HG03066 (cell line): ENCODE results near the gene CCT6B.
A peak's percentile ranks its signal among the peaks of the same experiment; 100 is the strongest.
"Not testable (repeated sequence)": the region's sequence is repeated elsewhere in the genome, so short reads cannot be mapped to it uniquely, and the experiment has no call there.

Experiments used
- ATAC-seq: cut with Tn5 transposase; IDR thresholded peaks from one replicate; pipeline ENCODE4 v1.9.1; 2021; ENCODE audit warnings: low read depth; ENCODE audit not compliant: unreplicated experiment

Gene CCT6B, protein sequence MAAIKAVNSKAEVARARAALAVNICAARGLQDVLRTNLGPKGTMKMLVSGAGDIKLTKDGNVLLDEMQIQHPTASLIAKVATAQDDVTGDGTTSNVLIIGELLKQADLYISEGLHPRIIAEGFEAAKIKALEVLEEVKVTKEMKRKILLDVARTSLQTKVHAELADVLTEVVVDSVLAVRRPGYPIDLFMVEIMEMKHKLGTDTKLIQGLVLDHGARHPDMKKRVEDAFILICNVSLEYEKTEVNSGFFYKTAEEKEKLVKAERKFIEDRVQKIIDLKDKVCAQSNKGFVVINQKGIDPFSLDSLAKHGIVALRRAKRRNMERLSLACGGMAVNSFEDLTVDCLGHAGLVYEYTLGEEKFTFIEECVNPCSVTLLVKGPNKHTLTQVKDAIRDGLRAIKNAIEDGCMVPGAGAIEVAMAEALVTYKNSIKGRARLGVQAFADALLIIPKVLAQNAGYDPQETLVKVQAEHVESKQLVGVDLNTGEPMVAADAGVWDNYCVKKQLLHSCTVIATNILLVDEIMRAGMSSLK

DNA sequence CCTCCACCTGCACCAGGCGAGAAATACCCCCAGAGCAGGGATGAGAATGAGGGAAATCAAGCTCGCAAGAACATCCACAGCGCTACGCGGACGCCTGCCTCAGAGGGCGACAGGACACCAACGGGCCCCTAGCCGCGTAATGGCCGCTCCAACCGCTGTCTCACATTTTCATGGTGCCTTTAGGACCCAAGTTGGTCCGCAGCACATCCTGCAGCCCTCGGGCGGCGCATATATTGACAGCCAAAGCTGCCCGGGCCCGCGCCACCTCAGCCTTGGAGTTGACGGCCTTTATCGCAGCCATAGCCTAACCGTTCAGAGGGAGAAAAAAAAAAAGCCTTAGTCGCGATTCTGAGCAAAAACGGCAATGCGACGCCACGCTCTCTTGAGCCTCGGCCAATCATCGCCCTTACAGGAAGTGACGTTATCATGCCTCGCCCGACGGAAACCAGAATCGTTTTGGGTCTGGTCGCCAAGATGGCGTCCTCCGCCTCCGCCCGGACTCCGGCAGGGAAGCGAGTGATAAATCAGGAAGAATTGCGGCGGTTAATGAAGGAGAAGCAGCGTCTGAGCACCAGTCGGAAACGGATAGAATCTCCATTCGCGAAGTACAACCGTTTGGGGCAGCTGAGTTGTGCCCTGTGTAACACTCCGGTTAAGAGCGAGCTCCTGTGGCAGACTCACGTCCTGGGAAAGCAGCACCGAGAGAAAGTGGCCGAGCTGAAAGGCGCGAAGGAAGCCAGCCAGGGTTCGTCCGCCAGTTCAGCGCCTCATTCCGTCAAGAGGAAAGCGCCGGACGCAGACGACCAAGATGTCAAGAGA lies at the start of gene CCT6B, which contains the start of gene ZNF830:
TSS of gene CCT6B (minus strand) at position 368 of the 819 bp plus-strand sequence. CDS start at position 301, 67 bp downstream.
TSS of gene ZNF830 (plus strand) at position 448 of the 819 bp plus-strand sequence. CDS start at position 475, 27 bp downstream.
- ATAC-seq, result peak; percentile 88

DNA sequence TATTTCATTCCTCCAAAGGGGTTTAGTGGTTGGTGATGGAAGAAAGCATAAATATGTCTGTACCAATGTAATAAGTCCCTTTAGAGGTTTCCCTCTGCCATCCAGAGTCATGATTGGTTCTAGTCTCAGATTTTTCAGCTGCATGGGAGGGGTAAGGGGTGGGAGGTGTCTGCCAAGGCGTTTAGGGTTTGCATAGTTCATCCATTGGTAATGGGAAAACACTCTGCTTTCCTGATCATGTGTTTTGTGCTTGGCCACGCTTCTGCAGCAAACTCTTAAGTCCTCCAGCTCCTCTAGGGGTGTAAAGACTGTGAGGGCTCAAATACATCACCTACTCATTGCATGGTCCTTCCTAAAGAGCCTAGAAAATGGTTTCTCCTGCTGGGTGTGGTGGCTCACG lies 48.8 kb upstream of the CCT6B start:
- ATAC-seq, result no peak

DNA sequence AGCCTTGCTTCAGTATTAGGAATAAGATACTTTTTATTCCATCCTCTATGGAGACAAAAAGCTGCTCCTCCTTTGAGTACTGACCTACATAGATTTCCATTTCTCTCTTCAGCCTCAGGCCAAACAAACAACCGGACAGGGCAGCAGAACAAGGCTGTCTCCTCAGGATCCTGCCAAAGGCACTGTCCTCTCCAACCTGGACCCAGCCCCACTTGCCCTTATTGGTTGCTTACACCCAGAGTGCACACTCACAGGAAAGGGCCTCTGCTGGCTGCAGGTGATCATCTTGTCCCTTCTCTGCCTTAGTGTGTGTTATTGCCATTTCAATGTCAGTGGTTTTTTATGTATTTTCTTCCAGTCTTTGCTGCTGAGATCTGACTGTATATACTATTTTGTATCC lies 45.7 kb upstream of the CCT6B start:
- ATAC-seq, result no peak

DNA sequence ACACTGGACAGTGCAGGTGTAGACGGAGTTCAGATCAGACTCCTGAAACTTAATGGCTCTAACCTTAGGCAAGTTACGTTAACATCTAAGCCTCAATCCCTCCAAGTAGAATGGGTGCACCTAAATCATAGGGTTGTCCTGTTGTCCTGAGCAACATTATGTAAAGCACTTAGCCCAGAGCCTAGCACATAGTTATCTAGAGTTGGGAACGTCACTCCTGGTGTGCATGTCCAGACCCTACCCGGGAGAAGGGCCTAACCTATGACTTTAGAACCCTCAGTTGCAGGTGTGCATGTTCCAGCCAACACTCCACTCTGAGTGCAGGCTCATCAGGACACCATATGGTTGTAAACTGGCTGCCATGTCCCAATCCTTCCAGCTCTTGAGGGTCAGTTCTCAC lies 45.1 kb upstream of the CCT6B start:
- ATAC-seq, result no peak

DNA sequence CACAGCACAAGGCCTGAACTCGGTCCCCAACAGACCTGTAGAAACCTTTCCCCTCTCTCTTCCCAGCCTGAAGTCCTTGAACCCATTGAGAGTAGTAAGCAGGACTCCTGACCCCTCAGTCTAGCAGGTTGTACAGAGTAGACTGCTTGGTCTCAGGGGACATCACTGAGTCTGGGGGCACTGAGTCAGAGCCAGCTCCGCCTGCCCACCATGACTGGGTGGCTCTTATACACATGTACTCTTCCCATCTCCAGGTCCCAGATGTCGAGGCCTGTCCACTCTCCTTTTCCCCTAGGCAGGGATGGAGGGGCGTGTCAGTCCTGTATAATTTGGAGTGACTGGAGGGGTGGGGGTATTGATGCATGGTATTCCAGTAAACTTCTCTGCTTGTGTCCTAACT lies 42.5 kb upstream of the CCT6B start:
- no peak for ATAC-seq

DNA sequence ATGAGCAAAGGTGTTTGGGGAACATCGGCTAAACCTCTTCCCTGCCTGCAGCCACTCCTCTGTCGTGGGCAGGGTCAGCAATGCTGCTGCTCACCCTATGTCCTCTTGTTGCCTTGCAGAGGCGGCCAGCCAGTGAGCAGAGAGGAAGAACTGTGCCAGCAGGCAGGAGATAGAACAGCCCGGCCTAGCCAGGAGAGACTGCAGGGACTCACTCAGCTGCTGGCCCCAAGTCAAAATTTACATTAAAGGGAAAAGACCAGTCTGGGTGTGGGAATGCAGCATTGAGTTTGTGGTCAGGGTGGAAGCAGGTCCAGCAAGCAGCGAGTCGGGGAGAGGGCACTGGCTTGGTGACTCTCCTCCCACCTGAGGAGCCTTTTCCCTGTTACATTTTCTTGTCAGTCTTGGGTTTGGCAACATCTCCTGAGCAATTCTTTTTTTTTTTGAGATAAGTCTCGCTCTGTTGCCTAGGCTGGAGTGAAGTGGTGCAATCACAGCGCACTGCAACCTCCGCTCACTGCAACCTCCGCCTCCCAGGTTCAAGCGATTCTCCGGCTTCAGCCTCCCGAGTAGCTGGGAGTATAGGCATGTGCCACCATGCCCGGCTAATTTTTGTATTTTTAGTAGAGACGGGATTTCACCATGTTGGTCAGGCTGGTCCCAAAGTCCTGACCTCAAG lies 41.8 kb upstream of the CCT6B start:
- ATAC-seq, result no peak

DNA sequence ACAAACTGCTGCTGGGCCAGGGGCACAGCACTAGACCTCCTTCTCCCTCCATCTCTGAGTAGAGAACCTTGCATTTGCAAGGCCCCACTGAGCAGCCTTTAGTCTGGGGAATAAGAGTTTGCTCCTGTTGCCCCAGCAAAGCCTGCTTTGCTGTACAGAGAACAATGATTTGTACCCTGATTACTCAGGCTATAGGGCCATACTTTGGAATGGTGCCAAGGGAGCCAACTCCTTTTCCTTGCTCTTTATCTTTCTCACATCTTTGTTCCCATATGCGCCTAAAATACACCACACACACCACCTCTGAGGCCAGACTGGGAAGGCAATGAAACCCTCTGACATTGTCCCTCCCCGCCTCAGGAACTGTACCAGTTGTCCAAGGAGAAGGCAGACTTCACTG lies 40.3 kb upstream of the CCT6B start:
- ATAC-seq, result no peak

DNA sequence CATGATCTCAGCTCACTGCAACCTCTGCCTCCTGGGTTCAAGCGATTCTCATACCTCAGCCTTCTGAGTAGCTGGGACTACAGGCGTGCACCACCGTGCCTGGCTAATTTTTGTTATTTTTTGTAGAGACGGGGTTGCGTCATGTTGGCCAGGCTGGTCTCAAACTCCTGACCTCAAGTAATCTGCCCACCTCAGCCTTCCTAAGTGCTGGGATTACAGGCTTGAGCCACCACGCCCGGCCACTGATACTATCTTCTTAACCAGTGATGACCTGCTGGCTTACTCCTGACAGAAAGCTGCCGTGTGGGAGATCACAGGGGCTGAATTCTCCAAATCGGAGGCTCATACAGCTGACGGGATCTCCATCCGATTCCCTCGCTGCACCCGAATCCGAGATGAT lies 39.7 kb upstream of the CCT6B start:
- ATAC-seq, result not testable (repeated sequence)

DNA sequence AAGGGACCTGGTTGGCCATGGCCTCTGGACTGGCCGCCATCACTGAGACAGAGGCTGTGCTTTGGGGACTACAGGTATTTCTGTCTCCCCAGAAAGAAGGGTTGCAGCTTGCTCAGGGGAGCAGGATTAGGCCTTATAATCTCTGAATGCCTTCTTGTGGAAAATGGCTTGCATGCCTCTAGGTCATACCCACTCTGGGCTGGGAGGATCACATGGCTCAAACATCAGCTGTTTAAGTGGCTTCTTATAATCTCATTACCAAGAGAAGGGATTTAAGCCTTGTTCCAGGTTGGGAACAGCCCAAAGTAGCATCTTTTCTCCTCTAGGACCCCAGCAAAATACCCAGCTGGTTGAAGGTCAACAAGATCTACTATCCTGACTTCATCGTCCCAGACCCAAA lies 38.2 kb upstream of the CCT6B start:
- no peak for ATAC-seq

DNA sequence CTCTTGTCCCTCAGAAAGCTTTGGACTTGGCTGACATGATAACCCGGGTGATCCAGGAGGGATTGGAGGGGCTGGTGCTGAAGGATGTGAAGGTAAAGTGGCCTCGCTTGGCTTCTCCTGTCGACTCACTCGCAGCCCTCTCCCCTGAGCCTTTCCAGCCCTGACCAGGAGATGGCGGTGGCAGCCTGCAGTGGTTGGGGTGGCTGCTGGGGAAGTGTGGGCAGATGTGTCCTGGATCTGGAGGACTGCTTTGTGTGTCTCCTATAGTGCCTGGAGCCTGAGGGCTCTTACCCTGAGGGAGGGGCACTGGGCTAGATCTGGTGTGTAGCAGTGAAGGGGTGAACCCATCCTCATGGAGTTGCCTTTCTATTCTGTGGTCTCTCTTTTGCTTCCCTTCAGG lies 36.9 kb upstream of the CCT6B start:
- no peak for ATAC-seq

DNA sequence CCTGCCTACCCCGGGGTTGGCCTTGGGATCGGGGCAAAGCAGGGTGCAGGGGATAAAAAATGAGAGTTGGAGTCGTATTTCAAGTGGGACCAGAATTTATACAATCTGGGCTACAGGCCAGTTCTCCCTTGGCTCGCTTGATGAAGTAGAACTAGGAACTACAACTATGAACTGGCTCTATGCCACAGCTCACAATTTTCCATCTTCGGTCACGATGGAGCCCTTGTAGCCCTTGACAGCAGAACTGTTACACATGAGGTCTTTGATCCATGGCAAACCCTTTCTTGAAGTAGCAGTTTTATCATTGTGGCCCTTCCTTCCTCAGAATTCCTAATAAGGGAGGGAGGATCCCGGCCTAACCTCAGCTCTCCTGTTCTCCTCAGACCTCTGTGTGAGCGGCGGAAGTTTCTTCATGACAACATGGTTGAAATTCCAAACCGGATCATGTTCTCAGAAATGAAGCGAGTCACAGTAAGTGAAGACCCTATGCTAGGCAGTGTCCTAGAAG lies 36.1 kb upstream of the CCT6B start:
- ATAC-seq, result no peak

DNA sequence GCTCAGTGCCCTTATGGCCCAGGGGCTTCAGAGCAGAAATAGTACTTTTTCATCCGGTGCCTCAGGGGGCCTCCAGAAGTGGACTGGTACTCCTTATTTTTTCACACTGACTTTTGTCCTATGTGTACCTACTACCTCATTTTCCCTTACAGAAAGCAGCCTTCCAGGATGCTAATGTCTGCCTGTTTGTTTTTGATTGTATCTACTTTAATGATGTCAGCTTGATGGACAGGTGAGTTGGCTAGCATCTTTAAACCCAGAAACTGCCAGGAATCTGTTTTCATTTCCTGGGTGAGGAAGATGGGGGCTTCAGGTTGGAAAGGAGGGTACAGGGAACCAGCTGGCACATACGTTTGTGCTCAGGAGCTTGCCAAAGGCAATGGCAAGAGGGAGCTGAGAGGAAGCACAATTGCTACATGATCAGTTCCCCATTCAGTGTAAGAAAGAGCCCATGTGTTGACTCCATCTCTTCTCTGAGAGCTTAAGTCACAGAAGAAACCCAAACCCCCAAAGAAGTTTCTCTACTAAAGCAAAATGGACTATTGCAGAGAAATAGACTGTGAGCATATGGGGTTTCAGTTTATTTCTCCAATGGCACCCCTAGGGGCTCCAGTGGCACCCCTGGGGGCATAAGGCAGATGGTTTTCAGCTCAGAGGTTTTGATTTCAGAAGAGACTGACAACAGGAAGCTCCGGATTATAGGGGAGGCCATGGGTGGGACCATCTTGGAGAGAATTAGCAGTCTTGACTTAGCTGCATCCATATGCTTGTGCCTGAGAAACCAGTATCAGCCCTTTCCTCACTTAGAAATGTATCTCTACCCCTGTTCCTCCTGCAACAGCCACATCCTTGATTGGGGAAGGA lies 35.4 kb upstream of the CCT6B start:
- no peak for ATAC-seq

DNA sequence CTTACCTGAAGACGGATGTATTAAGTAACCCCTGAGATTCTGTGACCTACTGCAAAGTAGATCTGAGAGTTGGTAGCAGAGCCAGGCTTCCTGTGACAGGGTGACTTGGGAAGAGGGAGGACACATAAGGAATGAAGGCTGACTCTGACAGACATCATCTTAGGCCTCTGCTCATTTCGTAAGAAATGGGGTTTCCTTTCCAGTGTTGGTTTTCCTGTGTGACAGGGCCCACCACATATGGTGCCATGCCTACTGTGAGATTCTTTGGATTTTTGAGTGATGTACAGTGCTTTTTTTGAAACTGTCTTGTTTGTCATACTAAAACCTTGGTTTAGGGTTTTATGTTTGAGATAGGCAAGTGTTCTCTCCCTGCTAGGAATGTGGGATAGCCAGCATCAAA lies 31.8 kb upstream of the CCT6B start:
- no peak for ATAC-seq

DNA sequence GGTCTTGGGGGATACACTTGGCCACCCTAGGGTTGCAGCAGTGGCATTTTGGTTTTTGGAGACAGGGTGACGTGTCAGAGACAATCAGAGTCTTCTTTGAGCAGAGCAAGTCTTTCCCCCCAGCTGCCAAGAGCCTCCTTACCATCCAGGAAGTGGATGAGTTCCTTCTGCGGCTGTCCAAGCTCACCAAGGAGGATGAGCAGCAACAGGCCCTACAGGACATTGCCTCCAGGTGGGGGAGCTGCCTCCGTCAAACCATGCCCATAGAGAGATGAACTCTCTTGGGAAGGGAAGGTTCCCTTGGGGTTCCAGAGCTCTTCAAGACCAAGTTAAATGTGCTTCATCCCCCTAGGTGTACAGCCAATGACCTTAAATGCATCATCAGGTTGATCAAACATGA lies 30.3 kb upstream of the CCT6B start:
- no peak for ATAC-seq

DNA sequence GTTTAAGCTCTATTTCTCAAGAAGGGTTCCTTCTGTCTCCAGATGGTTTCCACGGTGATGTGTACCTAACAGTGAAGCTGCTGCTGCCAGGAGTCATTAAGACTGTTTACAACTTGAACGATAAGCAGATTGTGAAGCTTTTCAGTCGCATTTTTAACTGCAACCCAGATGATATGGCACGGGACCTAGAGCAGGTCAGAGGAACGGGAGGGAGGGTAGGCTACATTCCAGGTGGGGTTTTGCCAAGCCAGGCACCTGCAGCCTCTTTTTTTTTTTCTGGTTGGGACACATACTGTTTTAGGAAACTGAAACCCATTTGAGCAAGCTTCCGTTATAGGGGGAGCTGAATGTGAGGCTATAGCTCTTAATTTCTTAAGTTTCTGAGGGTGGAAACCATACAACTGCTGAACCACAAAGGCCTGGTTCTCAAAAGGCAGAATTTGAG lies 29.7 kb upstream of the CCT6B start:
- no peak for ATAC-seq

DNA sequence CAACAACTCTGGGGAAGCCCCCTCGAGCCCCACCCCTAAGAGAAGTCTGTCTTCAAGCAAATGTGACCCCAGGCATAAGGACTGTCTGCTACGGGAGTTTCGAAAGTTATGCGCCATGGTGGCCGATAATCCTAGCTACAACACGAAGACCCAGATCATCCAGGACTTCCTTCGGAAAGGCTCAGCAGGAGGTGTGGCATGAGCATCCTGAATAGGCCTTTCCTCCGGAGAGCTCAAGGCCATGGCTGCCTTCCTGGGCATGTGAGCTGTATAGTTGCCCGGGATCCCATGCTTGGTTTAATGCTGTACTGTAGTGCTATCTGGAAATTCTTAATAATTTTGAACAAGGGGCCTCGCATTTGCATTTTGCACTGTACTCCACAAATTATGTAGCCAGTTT lies 28.2 kb upstream of the CCT6B start:
- no peak for ATAC-seq

DNA sequence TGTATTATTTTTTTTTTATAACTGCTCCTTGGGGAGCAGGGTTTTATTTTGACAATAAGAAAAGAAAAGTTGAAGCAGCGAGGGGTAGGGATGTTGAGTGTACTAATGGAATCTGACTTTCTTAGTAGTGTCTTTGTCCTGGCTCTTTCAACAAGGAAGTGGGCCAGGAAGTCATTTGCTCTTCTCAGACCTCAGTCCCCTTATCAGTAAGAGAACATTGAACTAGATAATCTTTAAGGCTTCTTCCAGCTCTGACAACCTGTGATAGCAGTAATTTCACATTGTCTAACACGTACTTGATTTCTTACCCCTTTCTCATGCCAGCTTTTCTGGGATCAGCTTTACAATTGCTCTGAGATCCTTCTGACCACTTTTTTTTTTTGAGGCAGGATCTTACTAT lies 27.4 kb upstream of the CCT6B start:
- ATAC-seq, result no peak

DNA sequence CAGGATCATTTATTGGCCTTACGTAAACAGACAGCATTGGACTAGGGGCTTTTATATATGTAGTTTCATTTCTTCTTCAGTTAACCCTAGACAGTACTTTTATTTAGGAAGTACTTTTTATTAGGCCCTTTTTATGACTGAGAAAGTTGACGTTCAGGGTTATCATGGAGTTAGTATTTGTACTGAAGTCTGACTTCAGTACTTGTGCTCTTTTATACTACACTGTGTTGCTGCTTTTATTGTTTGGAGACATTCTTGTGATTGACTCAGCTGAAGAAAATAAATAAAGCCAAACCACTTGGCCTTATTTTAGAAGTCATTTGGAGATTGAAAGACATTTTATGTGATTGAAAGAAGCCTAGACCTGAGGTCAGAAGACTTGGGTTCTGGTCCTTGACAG lies 26.0 kb upstream of the CCT6B start:
- no peak for ATAC-seq

DNA sequence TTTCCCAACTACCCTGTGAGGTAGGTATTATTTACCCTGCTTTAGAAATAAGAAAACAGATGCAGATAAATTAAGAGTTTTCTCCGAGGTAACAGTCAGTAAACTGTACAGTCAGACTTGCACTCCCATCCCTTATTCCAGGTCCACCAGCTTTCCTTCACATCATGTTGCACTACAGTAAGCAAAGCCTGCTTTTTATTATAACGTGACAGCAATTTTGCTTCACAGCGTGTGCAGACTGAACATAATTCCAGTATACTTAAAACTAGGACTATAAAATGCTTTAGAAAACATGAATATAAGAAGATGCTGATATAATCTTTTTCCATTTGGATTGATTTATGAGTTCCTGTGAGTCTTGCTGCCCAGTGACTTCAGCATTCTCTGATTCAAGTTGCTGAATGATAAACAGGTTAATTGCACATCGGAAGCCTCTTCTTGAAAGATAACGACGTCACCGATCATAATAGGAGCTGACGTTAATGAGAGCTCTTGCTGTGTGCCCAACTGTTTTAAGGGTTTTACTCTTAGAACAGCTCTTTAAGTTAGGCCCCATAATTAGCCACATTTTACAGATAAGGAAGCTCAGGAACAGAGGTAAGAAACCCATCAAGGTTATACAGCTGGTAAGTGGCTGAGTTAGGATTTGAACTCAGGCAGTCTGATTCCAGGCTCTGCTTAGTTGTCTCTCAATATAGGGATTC lies 20.4 kb upstream of the CCT6B start:
- no peak for ATAC-seq
